Gastrocnemius medialis (tissue), 4 donors: ENCODE results near the gene NPEPPS. TPM values are rescaled to one million over a fixed set of nuclear protein-coding genes. Genes with fewer than 3 reads are reported as not detected.

Source experiments
- ATAC-seq, 2 donors: fragments of 150-250 bp; one replicate each; pipeline ENCODE4 v1.9.1; 2016
- DNase-seq, 2 donors: peaks; one replicate each; pipeline ENCODE4 v3.0.0-alpha.2; 2019
- H3K27ac ChIP-seq, 4 donors: fragments of 200-600 bp; sonication (generic); 1 replicate in 1 of 4; 2 replicates in 3 of 4; pipeline ENCODE4 v1.5.1; 2016 to 2018; ENCODE audit warnings: mild to moderate bottlenecking in 2 of 4, moderate library complexity in 1 of 4
- H3K27me3 ChIP-seq, 3 donors: fragments of 200-600 bp; sonication (generic) in 2 of 3; 1 replicate in 1 of 3; 2 replicates in 2 of 3; pipeline versions ENCODE4 v1.5.1 to v1.6.0; 2016 to 2019; ENCODE audit warnings: mild to moderate bottlenecking in 1 of 3, moderate library complexity in 1 of 3
- H3K36me3 ChIP-seq, 2 donors: fragments of 200-600 bp; sonication (generic) in 1 of 2; one replicate each; pipeline ENCODE4 v1.5.1; 2017 to 2018
- H3K4me1 ChIP-seq, 2 donors: fragments of 200-600 bp; sonication (generic) in 1 of 2; one replicate each; pipeline ENCODE4 v1.5.1; 2016 to 2017; ENCODE audit warnings: mild to moderate bottlenecking in 2 of 2
- H3K4me3 ChIP-seq, 4 donors: fragments of 200-600 bp; sonication (generic) in 3 of 4; 1 replicate in 1 of 4; 2 replicates in 3 of 4; pipeline ENCODE4 v1.5.1; 2016 to 2019; ENCODE audit warnings: mild to moderate bottlenecking in 2 of 4
- H3K9me3 ChIP-seq, 3 donors: fragments of 200-600 bp; sonication (generic) in 2 of 3; 1 replicate in 1 of 3; 2 replicates in 2 of 3; pipeline ENCODE4 v1.5.1; 2016 to 2019
- POLR2A ChIP-seq, 2 donors: fragments of 450-650 bp; IDR thresholded peaks; one replicate each; pipeline ENCODE4 v1.6.1; 2017; ENCODE audit warnings: antibody characterized with exemption in 2 of 2, mild to moderate bottlenecking in 2 of 2, moderate library complexity in 2 of 2
- in situ Hi-C, 4 donors: fragments of 200-750 bp; cut with MboI; loops; one replicate each; pipeline versions ENCODE4 v1.15.0 to v1.8.0; 2017; ENCODE audit warnings: low sequenced_read_pairs in 4 of 4
- intact Hi-C: fragments of 100-400 bp; cut with DNase I; formaldehyde crosslinking; loops from one replicate; pipeline ENCODE4 v1.15.1; 2023; ENCODE audit warnings: low total_unique reads
- total RNA-seq, 4 donors: library from RNA; depleted of rRNA; stranded (reverse); fragments of >200 nt; gene quantifications; one replicate each; pipeline versions ENCODE4 v1.1.0 to v1.2.3, GENCODE V29; 2016
- TF ChIP-seq, protein P1 (sequence below), 5 experiments: fragments of 450-650 bp in 3 of 5; fragments of 200-600 bp in 2 of 5; sonication (generic) in 2 of 5; IDR thresholded peaks in 4 of 5; conservative IDR thresholded peaks in 1 of 5; 1 replicate in 4 of 5; 2 replicates in 1 of 5; pipeline ENCODE4 v1.5.1; 2016 to 2019; ENCODE audit warnings: antibody characterized with exemption in 5 of 5, mild to moderate bottlenecking in 3 of 5, moderate library complexity in 3 of 5

NPEPPS gene
- total RNA-seq, 4 donors from 2014 or later = 116 to 186 (median 157) TPM

GRCh38 chr17:47660064-47660492 is 129.2 kb downstream of the NPEPPS start:
- in situ Hi-C loops = loop anchor here in 1 of 4 donors (25.0 kb wide), 1 partner anchor 127 kb away; no protein-coding TSS in a partner anchor
- Histone ChIP-seq H3K27ac (peak overlapping the region in 3 of 4 donors; percentile 8 to 37 (median 20)), H3K4me3 (no peak overlapping the region), H3K27me3 (no peaks in the 10 kb centered on the region), H3K9me3 (no peaks in the 10 kb centered on the region), H3K4me1 (peaks cover 4 to 12% of the 10 kb centered on the region in 2 donors), H3K36me3 (peaks cover 0 to 96% of the 10 kb centered on the region in 2 donors)
- no peak for ATAC-seq
- no peak for TF ChIP-seq POLR2A (IDR thresholded peaks at IDR 0.05)
- TF ChIP-seq, protein P1, sequence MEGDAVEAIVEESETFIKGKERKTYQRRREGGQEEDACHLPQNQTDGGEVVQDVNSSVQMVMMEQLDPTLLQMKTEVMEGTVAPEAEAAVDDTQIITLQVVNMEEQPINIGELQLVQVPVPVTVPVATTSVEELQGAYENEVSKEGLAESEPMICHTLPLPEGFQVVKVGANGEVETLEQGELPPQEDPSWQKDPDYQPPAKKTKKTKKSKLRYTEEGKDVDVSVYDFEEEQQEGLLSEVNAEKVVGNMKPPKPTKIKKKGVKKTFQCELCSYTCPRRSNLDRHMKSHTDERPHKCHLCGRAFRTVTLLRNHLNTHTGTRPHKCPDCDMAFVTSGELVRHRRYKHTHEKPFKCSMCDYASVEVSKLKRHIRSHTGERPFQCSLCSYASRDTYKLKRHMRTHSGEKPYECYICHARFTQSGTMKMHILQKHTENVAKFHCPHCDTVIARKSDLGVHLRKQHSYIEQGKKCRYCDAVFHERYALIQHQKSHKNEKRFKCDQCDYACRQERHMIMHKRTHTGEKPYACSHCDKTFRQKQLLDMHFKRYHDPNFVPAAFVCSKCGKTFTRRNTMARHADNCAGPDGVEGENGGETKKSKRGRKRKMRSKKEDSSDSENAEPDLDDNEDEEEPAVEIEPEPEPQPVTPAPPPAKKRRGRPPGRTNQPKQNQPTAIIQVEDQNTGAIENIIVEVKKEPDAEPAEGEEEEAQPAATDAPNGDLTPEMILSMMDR (IDR thresholded peaks at IDR 0.05 in 4 of 5, conservative IDR thresholded peaks at IDR 0.05 in 1 of 5) = no peak
- DNase-seq = no peak
- intact Hi-C loops = loop anchor here (5.0 kb wide), 1 partner anchor 142 kb away; no protein-coding TSS in a partner anchor

- no peak for TF ChIP-seq POLR2A (IDR thresholded peaks at IDR 0.05)
- TF ChIP-seq, protein P1 (IDR thresholded peaks at IDR 0.05 in 4 of 5, conservative IDR thresholded peaks at IDR 0.05 in 1 of 5) = peak; percentile 51 to 69 (median 56)
- Histone ChIP-seq H3K27ac (no peak overlapping the region), H3K27me3 (no peaks in the 10 kb centered on the region), H3K4me3 (no peak overlapping the region), H3K4me1 (no peaks in the 10 kb centered on the region), H3K9me3 (no peaks in the 10 kb centered on the region), H3K36me3 (peaks cover 2 to 95% of the 10 kb centered on the region in 2 donors)
- intact Hi-C loops = loop anchor here (2.0 to 5.0 kb wide), 2 partner anchors 31 to 138 kb away; partner anchors contain the start of gene TBKBP1
- DNase-seq (no peak), ATAC-seq (peak; percentile 29 to 63)
- in situ Hi-C loops = loop anchor here in 1 of 4 donors (25.0 kb wide), 1 partner anchor 123 kb away; no protein-coding TSS in a partner anchor
Measured at GRCh38 chr17:47663912-47664623, 133.2 kb downstream of the NPEPPS start.

- intact Hi-C loops = loop anchor here (2.0 to 5.0 kb wide), 2 partner anchors 30 to 138 kb away; partner anchors contain the start of gene TBKBP1
- Histone ChIP-seq H3K4me1 (no peaks in the 10 kb centered on the region), H3K27ac (peak overlapping the region in 1 of 4 donors; percentile 57), H3K9me3 (no peaks in the 10 kb centered on the region), H3K36me3 (peaks cover 2 to 95% of the 10 kb centered on the region in 2 donors), H3K27me3 (no peaks in the 10 kb centered on the region), H3K4me3 (no peak overlapping the region)
- DNase-seq (no peak), ATAC-seq (no peak)
- in situ Hi-C loops = loop anchor here in 1 of 4 donors (25.0 kb wide), 1 partner anchor 123 kb away; no protein-coding TSS in a partner anchor
- TF ChIP-seq, protein P1 (IDR thresholded peaks at IDR 0.05 in 4 of 5, conservative IDR thresholded peaks at IDR 0.05 in 1 of 5) = peak in 1 of 5 experiments; percentile 8
- no peak for TF ChIP-seq POLR2A (IDR thresholded peaks at IDR 0.05)
Measured at GRCh38 chr17:47664624-47664941, 133.7 kb downstream of the NPEPPS start.

- H3K36me3 ChIP-seq = peaks cover 2 to 95% of the 10 kb centered on the region in 2 donors
- in situ Hi-C loops = loop anchor here in 1 of 4 donors (25.0 kb wide), 1 partner anchor 122 kb away; no protein-coding TSS in a partner anchor
- no peak for TF ChIP-seq POLR2A (IDR thresholded peaks at IDR 0.05)
- TF ChIP-seq, protein P1 (IDR thresholded peaks at IDR 0.05 in 4 of 5, conservative IDR thresholded peaks at IDR 0.05 in 1 of 5) = no peak
- no peaks in the 10 kb centered on the region for H3K4me1 ChIP-seq
- DNase-seq = no peak
- no peak overlapping the region for H3K4me3 ChIP-seq
- peak overlapping the region in 2 of 4 donors; percentile 47 to 57 for H3K27ac ChIP-seq
- H3K9me3 ChIP-seq = no peaks in the 10 kb centered on the region
- no peaks in the 10 kb centered on the region for H3K27me3 ChIP-seq
- ATAC-seq = peak; percentile 34 to 73
- intact Hi-C loops = loop anchor here (2.0 kb wide), 1 partner anchor 29 kb away; the partner anchor contains the start of gene TBKBP1
Measured at GRCh38 chr17:47665655-47666054, 134.7 kb downstream of the NPEPPS start.
